ENCODE measurements around the gene TMEM171.

TMEM171 gene

GRCh38 chr5:73120222-73121118, at the start of gene TMEM171:
TMEM171 (plus strand) TSS chr5:73120575; CDS start chr5:73123374, 2,799 bp downstream.
- no peak for DNase-seq (ENCODE audit: low read depth in 2 of 3, low spot score in 2 of 3)

- DNase-seq (ENCODE audit: low read depth in 2 of 3, low spot score in 2 of 3), result no peak
Measured at GRCh38 chr5:73081093-73081492, 39.3 kb upstream of the TMEM171 start.

- DNase-seq (ENCODE audit: low read depth in 2 of 3, low spot score in 2 of 3), result no peak
Measured at GRCh38 chr5:73088026-73088425, 32.3 kb upstream of the TMEM171 start.

- DNase-seq (ENCODE audit: low read depth in 2 of 3, low spot score in 2 of 3), result no peak
Measured at GRCh38 chr5:73093943-73094342, 26.4 kb upstream of the TMEM171 start.

- DNase-seq (ENCODE audit: low read depth in 2 of 3, low spot score in 2 of 3), result no peak
Measured at GRCh38 chr5:73094415-73094814, 26.0 kb upstream of the TMEM171 start.

GRCh38 chr5:73095564-73096238, 24.7 kb upstream of the TMEM171 start:
- DNase-seq (ENCODE audit: low read depth in 2 of 3, low spot score in 2 of 3), result no peak

- no peak for DNase-seq (ENCODE audit: low read depth in 2 of 3, low spot score in 2 of 3)
Measured at GRCh38 chr5:73096239-73096575, 24.2 kb upstream of the TMEM171 start.

- DNase-seq (ENCODE audit: low read depth in 2 of 3, low spot score in 2 of 3), result no peak
Measured at GRCh38 chr5:73097740-73098139, 22.6 kb upstream of the TMEM171 start.

GRCh38 chr5:73100109-73100508, 20.3 kb upstream of the TMEM171 start:
- no peak for DNase-seq (ENCODE audit: low read depth in 2 of 3, low spot score in 2 of 3)

GRCh38 chr5:73103870-73104299, 16.5 kb upstream of the TMEM171 start:
- no peak for DNase-seq (ENCODE audit: low read depth in 2 of 3, low spot score in 2 of 3)

- no peak for DNase-seq (ENCODE audit: low read depth in 2 of 3, low spot score in 2 of 3)
Measured at GRCh38 chr5:73104326-73104725, 16.0 kb upstream of the TMEM171 start.

- DNase-seq (ENCODE audit: low read depth in 2 of 3, low spot score in 2 of 3), result no peak
Measured at GRCh38 chr5:73106335-73106734, 14.0 kb upstream of the TMEM171 start.

- no peak for DNase-seq (ENCODE audit: low read depth in 2 of 3, low spot score in 2 of 3)
Measured at GRCh38 chr5:73110190-73110589, 10.2 kb upstream of the TMEM171 start.

GRCh38 chr5:73111536-73111935, 8.8 kb upstream of the TMEM171 start:
- DNase-seq (ENCODE audit: low read depth in 2 of 3, low spot score in 2 of 3), result no peak

GRCh38 chr5:73112359-73112758, 8.0 kb upstream of the TMEM171 start:
- no peak for DNase-seq (ENCODE audit: low read depth in 2 of 3, low spot score in 2 of 3)

- no peak for DNase-seq (ENCODE audit: low read depth in 2 of 3, low spot score in 2 of 3)
Measured at GRCh38 chr5:73114044-73114688, 6.2 kb upstream of the TMEM171 start.

- DNase-seq (ENCODE audit: low read depth in 2 of 3, low spot score in 2 of 3), result no peak
Measured at GRCh38 chr5:73115399-73116051, 4.8 kb upstream of the TMEM171 start.

GRCh38 chr5:73116506-73116905, 3.9 kb upstream of the TMEM171 start:
- no peak for DNase-seq (ENCODE audit: low read depth in 2 of 3, low spot score in 2 of 3)

- no peak for DNase-seq (ENCODE audit: low read depth in 2 of 3, low spot score in 2 of 3)
Measured at GRCh38 chr5:73117088-73117740, 3.2 kb upstream of the TMEM171 start.

GRCh38 chr5:73118391-73118973, 1.9 kb upstream of the TMEM171 start:
- DNase-seq (ENCODE audit: low read depth in 2 of 3, low spot score in 2 of 3), result no peak

All from activated CD8-positive, alpha-beta memory T cell treated with anti-CD3 and anti-CD28 coated beads for 48 hours (primary cell).